HepG2 (cell line): ENCODE measurements around the gene CNPPD1. TPM values are rescaled to one million over a fixed set of nuclear protein-coding genes. Genes with fewer than 3 reads are reported as not detected.

Experiments used
- ADNP ChIP-seq: sonication (generic); formaldehyde crosslinking; IDR thresholded peaks from 2 replicates; pipeline ENCODE4 v1.4.0; 2020; ENCODE audit warnings: missing genetic modification reagents
- CENPX ChIP-seq: sonication (generic); formaldehyde crosslinking; IDR thresholded peaks from 2 replicates; pipeline ENCODE4 v1.9.0; 2021; ENCODE audit warnings: mild to moderate bottlenecking, missing genetic modification reagents, moderate library complexity
- CSRNP2 ChIP-seq: sonication (generic); formaldehyde crosslinking; conservative IDR thresholded peaks from 2 replicates; pipeline ENCODE4 v1.8.0; 2022; ENCODE audit warnings: low read depth, missing genetic modification reagents
- DDIT3 ChIP-seq: sonication (generic); formaldehyde crosslinking; IDR thresholded peaks from 2 replicates; pipeline ENCODE4 v1.4.0; 2020; ENCODE audit warnings: mild to moderate bottlenecking, missing genetic modification reagents
- NR2F6 ChIP-seq, 2 experiments: IDR thresholded peaks; 2 replicates each; pipeline ENCODE4 v1.6.1; 2016; ENCODE audit warnings: antibody characterized with exemption in 1 of 2, mild to moderate bottlenecking in 1 of 2
- PRDM15 ChIP-seq: sonication (generic); formaldehyde crosslinking; IDR thresholded peaks from 2 replicates; pipeline ENCODE4 v1.4.0; 2020; ENCODE audit warnings: missing genetic modification reagents
- RARG ChIP-seq: sonication (generic); formaldehyde crosslinking; IDR thresholded peaks from 2 replicates; pipeline ENCODE4 v1.4.0; 2020; ENCODE audit warnings: low read depth, mild to moderate bottlenecking, missing genetic modification reagents
- RFXAP ChIP-seq: sonication (generic); formaldehyde crosslinking; IDR thresholded peaks from 2 replicates; pipeline ENCODE4 v1.4.0; 2020; ENCODE audit warnings: missing genetic modification reagents, borderline replicate concordance
- ZHX2 ChIP-seq, 2 experiments: sonication (generic) in 1 of 2; formaldehyde crosslinking in 1 of 2; IDR thresholded peaks; 2 replicates each; pipeline versions ENCODE4 v1.6.1 to v1.9.0; 2014 to 2022; ENCODE audit warnings: antibody characterized with exemption in 1 of 2, borderline replicate concordance in 1 of 2, inconsistent platforms in 1 of 2, low read depth in 1 of 2, missing genetic modification reagents in 1 of 2
- ZNF337 ChIP-seq: sonication (generic); formaldehyde crosslinking; IDR thresholded peaks from 2 replicates; pipeline ENCODE4 v1.5.1; 2020; ENCODE audit warnings: missing genetic modification reagents, low read depth, mild to moderate bottlenecking, borderline replicate concordance
- ZNF713 ChIP-seq: sonication (generic); formaldehyde crosslinking; IDR thresholded peaks from 2 replicates; pipeline ENCODE4 v1.4.0; 2020; ENCODE audit warnings: mild to moderate bottlenecking, missing genetic modification reagents
- polyA plus RNA-seq, 8 experiments: library from polyadenylated mRNA; depleted of rRNA in 3 of 8; stranded (reverse) in 7 of 8; unstranded in 1 of 8; fragments of >200 nt; fragmentation: Illumina TruSeq in 4 of 8; extraction: Trizol in 4 of 8; gene quantifications; 2 replicates each; pipeline versions ENCODE4 v1.2.1 to v1.2.3, GENCODE V29; 2011 to 2016; ENCODE audit warnings: low read depth in 4 of 8, missing spikeins in 1 of 8, mixed read lengths in 1 of 8; ENCODE audit not compliant: insufficient read depth in 1 of 8
- total RNA-seq, 5 experiments: library from RNA; depleted of rRNA; stranded (reverse); fragments of >200 nt; fragmentation: Illumina TruSeq; extraction: Trizol; gene quantifications; 2 replicates each; pipeline ENCODE4 v1.2.3, GENCODE V29; 2016; ENCODE audit warnings: low read depth in 1 of 5
- TF ChIP-seq, protein P1 (sequence below): sonication (generic); formaldehyde crosslinking; IDR thresholded peaks from 2 replicates; pipeline ENCODE4 v1.4.0; 2020; ENCODE audit warnings: missing genetic modification reagents, mild to moderate bottlenecking, borderline replicate concordance

Gene CNPPD1
- total and polyA plus RNA-seq, 2 of the 13 experiments (the other 11 are each of a cell fraction or from before 2014, with no cell fraction given): 35.5 to 49.4 TPM

GRCh38 chr2:219127037-219127635 is 49.6 kb downstream of the CNPPD1 start (continued):
- TF ChIP-seq ZHX2 (IDR thresholded peaks at IDR 0.05; ENCODE audit: low read depth): no peak
- no peak for TF ChIP-seq ZHX2 (CRISPR knock-in tag; IDR thresholded peaks at IDR 0.05; ENCODE audit: borderline replicate concordance)
- TF ChIP-seq, protein P1, sequence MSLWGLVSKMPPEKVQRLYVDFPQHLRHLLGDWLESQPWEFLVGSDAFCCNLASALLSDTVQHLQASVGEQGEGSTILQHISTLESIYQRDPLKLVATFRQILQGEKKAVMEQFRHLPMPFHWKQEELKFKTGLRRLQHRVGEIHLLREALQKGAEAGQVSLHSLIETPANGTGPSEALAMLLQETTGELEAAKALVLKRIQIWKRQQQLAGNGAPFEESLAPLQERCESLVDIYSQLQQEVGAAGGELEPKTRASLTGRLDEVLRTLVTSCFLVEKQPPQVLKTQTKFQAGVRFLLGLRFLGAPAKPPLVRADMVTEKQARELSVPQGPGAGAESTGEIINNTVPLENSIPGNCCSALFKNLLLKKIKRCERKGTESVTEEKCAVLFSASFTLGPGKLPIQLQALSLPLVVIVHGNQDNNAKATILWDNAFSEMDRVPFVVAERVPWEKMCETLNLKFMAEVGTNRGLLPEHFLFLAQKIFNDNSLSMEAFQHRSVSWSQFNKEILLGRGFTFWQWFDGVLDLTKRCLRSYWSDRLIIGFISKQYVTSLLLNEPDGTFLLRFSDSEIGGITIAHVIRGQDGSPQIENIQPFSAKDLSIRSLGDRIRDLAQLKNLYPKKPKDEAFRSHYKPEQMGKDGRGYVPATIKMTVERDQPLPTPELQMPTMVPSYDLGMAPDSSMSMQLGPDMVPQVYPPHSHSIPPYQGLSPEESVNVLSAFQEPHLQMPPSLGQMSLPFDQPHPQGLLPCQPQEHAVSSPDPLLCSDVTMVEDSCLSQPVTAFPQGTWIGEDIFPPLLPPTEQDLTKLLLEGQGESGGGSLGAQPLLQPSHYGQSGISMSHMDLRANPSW (CRISPR knock-in tag): no peak
- TF ChIP-seq CENPX: no peak
- TF ChIP-seq ZNF713 (CRISPR knock-in tag): no peak
- TF ChIP-seq ZNF337 (CRISPR knock-in tag): no peak
- TF ChIP-seq ADNP (CRISPR knock-in tag): no peak
- no peak for TF ChIP-seq RFXAP (CRISPR knock-in tag)
- TF ChIP-seq DDIT3 (CRISPR knock-in tag): no peak
- no peak for TF ChIP-seq NR2F6 (IDR thresholded peaks at IDR 0.05)
- TF ChIP-seq NR2F6 (CRISPR knock-in tag; IDR thresholded peaks at IDR 0.05): no peak
- TF ChIP-seq PRDM15 (CRISPR knock-in tag): 0 out of 2 replicates have a peak, but pooled peaks have one; percentile 37
- TF ChIP-seq CSRNP2 (CRISPR knock-in tag): no peak
- no peak for TF ChIP-seq RARG (CRISPR knock-in tag)
- TF ChIP-seq, all 625 proteins: peak for 6
